Measurements from ENCODE around the gene TMEM79. TPM values are rescaled to one million over a fixed set of nuclear protein-coding genes. Genes with fewer than 3 reads are reported as not detected.

Gene TMEM79
- total RNA-seq, 1 donor from 2014 or later, result 4.8 TPM

DNA sequence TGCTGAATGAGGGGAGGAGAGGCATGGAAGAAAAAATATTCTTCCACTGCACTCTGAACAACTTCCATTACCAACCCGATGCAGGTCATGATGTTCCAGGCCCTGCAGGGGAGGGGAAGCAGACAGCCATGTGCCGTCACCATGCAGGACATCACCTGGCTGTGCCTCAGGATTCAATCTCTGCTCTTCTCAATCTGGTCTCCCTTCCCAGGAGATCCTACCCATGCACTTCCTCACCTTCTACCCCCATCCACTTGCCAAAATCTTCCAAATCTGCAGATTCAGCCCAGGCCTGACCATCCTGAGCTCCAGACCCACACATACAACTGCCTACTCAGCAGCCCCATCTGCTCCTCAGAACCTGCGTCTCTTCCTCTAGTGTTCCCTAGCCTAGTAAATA lies 30.5 kb upstream of the TMEM79 start:
- no peak overlapping the region for H3K4me3 ChIP-seq
- H3K36me3 ChIP-seq, result peaks cover 96% of the 10 kb centered on the region
- TF ChIP-seq, protein P1, sequence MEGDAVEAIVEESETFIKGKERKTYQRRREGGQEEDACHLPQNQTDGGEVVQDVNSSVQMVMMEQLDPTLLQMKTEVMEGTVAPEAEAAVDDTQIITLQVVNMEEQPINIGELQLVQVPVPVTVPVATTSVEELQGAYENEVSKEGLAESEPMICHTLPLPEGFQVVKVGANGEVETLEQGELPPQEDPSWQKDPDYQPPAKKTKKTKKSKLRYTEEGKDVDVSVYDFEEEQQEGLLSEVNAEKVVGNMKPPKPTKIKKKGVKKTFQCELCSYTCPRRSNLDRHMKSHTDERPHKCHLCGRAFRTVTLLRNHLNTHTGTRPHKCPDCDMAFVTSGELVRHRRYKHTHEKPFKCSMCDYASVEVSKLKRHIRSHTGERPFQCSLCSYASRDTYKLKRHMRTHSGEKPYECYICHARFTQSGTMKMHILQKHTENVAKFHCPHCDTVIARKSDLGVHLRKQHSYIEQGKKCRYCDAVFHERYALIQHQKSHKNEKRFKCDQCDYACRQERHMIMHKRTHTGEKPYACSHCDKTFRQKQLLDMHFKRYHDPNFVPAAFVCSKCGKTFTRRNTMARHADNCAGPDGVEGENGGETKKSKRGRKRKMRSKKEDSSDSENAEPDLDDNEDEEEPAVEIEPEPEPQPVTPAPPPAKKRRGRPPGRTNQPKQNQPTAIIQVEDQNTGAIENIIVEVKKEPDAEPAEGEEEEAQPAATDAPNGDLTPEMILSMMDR (IDR thresholded peaks at IDR 0.05), result no peak
- ATAC-seq (no peak), DNase-seq (no peak)
- H3K27ac ChIP-seq, result no peak overlapping the region
- intact Hi-C loops (cut with DNase I), result no loop called here
- H3K9me3 ChIP-seq, result no peaks in the 10 kb centered on the region
- no peaks in the 10 kb centered on the region for H3K27me3 ChIP-seq (ENCODE audit: low read depth)
- no peaks in the 10 kb centered on the region for H3K4me1 ChIP-seq

DNA sequence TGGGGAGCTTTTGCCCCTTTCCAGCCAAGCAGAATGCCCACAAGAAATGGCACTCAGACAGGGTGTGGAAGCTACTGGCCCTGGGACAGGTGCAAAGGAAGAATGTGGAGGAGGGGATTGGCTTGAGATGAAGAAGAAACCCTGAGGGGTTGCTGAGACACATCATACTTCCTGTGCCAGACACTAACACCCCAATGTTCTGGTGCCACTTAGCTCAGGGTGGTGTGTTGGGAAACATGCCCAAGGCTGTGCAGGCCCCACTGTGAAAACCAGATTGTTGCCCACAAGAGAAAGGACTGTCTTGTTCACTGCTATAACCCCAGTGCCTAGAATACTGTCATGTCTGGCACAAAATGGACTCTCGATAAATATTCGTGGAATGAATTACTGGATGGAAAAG lies 26.4 kb upstream of the TMEM79 start:
- Histone ChIP-seq H3K9me3 (no peaks in the 10 kb centered on the region), H3K27ac (no peak overlapping the region), H3K36me3 (peaks cover 100% of the 10 kb centered on the region), H3K27me3 (ENCODE audit: low read depth) (no peaks in the 10 kb centered on the region), H3K4me1 (no peaks in the 10 kb centered on the region), H3K4me3 (no peak overlapping the region)
- TF ChIP-seq, protein P1 (IDR thresholded peaks at IDR 0.05), result no peak
- DNase-seq (no peak), ATAC-seq (no peak)
- intact Hi-C loops (cut with DNase I), result no loop called here

DNA sequence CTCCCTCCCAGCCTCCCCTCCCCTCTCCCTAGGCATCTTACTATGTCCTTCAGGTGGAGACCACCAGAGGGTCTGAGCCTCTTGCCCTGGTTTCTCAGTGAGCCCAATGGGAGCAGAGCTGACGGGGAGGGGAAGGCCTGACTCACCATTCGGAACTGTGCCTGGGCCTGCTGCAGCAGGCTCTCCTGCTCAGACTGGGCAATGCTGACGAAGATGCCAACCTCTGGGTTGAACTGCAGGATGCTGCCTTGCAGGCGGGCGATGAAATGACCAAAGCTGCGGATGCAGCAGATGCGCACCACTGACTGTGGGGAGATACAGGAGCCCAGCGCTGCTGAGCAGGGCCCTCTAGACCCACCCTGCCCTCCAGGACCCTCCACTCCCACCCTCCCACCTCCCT lies 25.3 kb upstream of the TMEM79 start:
- Histone ChIP-seq H3K27ac (no peak overlapping the region), H3K36me3 (peaks cover 100% of the 10 kb centered on the region), H3K9me3 (no peaks in the 10 kb centered on the region), H3K4me3 (no peak overlapping the region), H3K27me3 (ENCODE audit: low read depth) (no peaks in the 10 kb centered on the region), H3K4me1 (no peaks in the 10 kb centered on the region)
- DNase-seq (no peak), ATAC-seq (no peak)
- TF ChIP-seq, protein P1 (IDR thresholded peaks at IDR 0.05), result no peak
- intact Hi-C loops (cut with DNase I), result no loop called here

DNA sequence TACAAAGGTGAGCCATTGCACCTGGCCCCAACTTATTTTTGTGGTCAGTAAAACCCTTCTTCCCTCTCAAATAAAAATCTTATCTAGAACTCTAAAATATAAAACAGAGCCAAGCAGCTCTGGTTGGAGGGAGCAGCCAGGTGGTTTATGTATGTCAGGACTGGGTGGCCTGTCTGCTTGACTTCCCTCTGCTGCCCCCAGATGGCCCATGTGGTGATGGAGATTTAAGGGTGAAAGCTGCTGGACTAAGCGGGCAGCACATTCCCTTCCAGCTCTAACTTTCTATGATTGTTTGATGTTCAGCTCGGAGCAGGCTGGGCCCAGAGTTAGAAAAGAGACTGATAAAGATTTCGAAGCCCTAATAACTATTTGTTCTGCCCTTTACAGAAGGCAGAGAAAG lies 24.3 kb upstream of the TMEM79 start:
- TF ChIP-seq, protein P1 (IDR thresholded peaks at IDR 0.05), result no peak
- H3K4me1 ChIP-seq, result no peaks in the 10 kb centered on the region
- no peak for ATAC-seq
- no peak overlapping the region for H3K4me3 ChIP-seq
- DNase-seq, result no peak
- no peak overlapping the region for H3K27ac ChIP-seq
- peaks cover 98% of the 10 kb centered on the region for H3K36me3 ChIP-seq
- no peaks in the 10 kb centered on the region for H3K9me3 ChIP-seq
- H3K27me3 ChIP-seq (ENCODE audit: low read depth), result no peaks in the 10 kb centered on the region
- intact Hi-C loops (cut with DNase I), result no loop called here

DNA sequence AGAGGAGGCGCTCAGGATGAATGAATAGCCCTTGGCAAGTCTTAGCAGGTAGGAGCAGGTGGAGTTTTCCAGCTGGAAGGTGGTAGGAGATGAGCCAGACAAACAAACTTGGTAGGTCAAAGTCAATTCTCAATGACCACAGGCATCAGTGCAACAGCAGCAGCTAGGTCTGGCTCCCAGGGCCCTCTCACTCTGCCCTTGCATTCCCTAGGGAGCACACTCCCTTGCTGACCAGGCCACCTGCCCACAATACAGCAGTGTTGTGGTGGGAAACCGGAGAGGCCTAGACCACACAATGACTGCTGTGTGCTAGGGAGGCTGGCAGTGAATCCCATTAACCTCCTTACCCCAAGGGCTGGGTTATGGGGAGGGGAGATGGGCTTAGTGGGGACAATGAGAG lies 23.2 kb upstream of the TMEM79 start:
- Histone ChIP-seq H3K9me3 (no peaks in the 10 kb centered on the region), H3K27me3 (ENCODE audit: low read depth) (no peaks in the 10 kb centered on the region), H3K27ac (no peak overlapping the region), H3K4me3 (no peak overlapping the region), H3K4me1 (no peaks in the 10 kb centered on the region), H3K36me3 (peaks cover 98% of the 10 kb centered on the region)
- intact Hi-C loops (cut with DNase I), result no loop called here
- TF ChIP-seq, protein P1 (IDR thresholded peaks at IDR 0.05), result no peak
- no peak for ATAC-seq
- DNase-seq, result no peak
